ENCODE results near the gene DPP7.

The DPP7 gene

DNA sequence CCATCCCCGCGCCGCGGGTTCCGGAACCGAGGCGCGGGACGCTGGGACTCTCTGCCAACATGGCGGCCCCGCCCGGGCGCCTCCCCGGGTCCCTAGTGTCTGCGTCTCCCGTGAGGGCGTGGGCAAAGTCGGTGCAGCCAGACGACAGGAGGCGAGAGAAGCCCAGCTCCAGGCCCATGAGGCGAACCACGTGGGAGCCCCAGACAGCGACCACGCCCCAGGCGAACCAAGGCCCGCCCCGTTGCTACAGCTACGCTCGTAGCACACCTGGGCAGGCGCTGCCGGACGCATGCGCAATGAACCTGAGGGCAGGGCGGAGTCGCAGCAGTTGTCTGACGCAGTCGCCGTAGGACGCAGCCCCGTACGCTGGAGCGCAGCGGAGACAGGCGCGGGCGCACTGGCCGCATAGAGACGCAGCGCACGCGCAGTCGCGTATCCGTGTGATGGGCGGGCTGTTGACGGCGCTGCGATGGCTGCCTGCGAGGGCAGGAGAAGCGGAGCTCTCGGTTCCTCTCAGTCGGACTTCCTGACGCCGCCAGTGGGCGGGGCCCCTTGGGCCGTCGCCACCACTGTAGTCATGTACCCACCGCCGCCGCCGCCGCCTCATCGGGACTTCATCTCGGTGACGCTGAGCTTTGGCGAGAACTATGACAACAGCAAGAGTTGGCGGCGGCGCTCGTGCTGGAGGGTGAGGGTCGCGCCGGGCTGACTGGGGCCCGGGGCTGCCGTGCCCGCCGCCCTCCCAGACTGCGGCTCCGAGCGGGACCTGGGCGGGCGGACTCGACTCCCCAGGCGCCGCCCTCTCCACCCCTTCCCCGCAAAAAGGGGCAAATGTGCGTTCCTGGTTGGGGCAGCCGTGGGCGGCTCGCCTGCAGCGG, 27.8 kb downstream of the DPP7 start, which contains the start of gene MAN1B1:
Gene MAN1B1, plus strand, starts transcription at position 455 of the 878 bp plus-strand sequence. Its CDS starts 15 bp downstream, at position 470.
- peaks cover 26% of the 10 kb centered on the region for H3K36me3 ChIP-seq (ENCODE audit: control insufficient read depth, insufficient read depth, low read length)
- H3K9me3 ChIP-seq (ENCODE audit: control insufficient read depth, insufficient read depth, low read length): no peaks in the 10 kb centered on the region
- peak within 1 kb of the TSS; percentile 75 for H3K4me3 ChIP-seq (ENCODE audit: low read depth, low read length)
- peak within 1 kb of the TSS; percentile 76 for H3K9ac ChIP-seq (ENCODE audit: low read depth, low read length)
- peaks cover 4% of the 10 kb centered on the region for H3K27me3 ChIP-seq (ENCODE audit: control insufficient read depth, insufficient read depth, low read length)
- H3K4me1 ChIP-seq (ENCODE audit: control insufficient read depth, insufficient read depth, low read length): peaks cover 2% of the 10 kb centered on the region

- Histone ChIP-seq H3K9me3 (ENCODE audit: control insufficient read depth, insufficient read depth, low read length) (no peaks in the 10 kb centered on the region), H3K9ac (ENCODE audit: low read depth, low read length) (peak overlapping the region; percentile 16), H3K36me3 (ENCODE audit: control insufficient read depth, insufficient read depth, low read length) (peaks cover 22% of the 10 kb centered on the region), H3K4me1 (ENCODE audit: control insufficient read depth, insufficient read depth, low read length) (peaks cover 2% of the 10 kb centered on the region), H3K4me3 (ENCODE audit: low read depth, low read length) (peak overlapping the region; percentile 75), H3K27me3 (ENCODE audit: control insufficient read depth, insufficient read depth, low read length) (peaks cover 4% of the 10 kb centered on the region)
Measured at GRCh38 chr9:137085920-137086530, 28.5 kb downstream of the DPP7 start.

DNA sequence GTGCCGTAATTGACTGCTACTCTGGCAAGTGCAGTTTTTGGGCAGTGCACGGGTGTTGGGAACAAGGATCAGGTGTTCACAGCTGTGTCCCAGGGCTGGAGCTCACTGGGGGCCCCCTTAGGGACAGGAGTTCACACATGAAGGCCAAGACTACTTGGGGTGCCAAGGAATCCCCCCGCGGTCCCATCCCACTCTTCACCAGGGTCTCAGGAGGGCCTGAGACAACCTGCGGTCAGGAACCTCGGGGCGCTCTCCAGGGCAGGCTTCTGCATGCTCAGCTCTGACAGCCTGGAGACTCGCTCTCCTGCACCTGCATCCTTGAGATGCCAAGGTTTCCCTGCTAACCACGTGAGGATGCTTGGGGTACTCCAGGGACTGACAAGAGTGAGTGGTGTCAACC, 30.0 kb downstream of the DPP7 start:
- H3K4me3 ChIP-seq (ENCODE audit: low read depth, low read length): no peak overlapping the region
- H3K9me3 ChIP-seq (ENCODE audit: control insufficient read depth, insufficient read depth, low read length): no peaks in the 10 kb centered on the region
- peaks cover 8% of the 10 kb centered on the region for H3K27me3 ChIP-seq (ENCODE audit: control insufficient read depth, insufficient read depth, low read length)
- H3K4me1 ChIP-seq (ENCODE audit: control insufficient read depth, insufficient read depth, low read length): peaks cover 2% of the 10 kb centered on the region
- peaks cover 25% of the 10 kb centered on the region for H3K36me3 ChIP-seq (ENCODE audit: control insufficient read depth, insufficient read depth, low read length)
- no peak overlapping the region for H3K9ac ChIP-seq (ENCODE audit: low read depth, low read length)

GRCh38 chr9:137083394-137084004, 31.0 kb downstream of the DPP7 start:
- peaks cover 16% of the 10 kb centered on the region for H3K27me3 ChIP-seq (ENCODE audit: control insufficient read depth, insufficient read depth, low read length)
- H3K9ac ChIP-seq (ENCODE audit: low read depth, low read length): no peak overlapping the region
- H3K4me3 ChIP-seq (ENCODE audit: low read depth, low read length): no peak overlapping the region
- H3K4me1 ChIP-seq (ENCODE audit: control insufficient read depth, insufficient read depth, low read length): peaks cover 2% of the 10 kb centered on the region
- H3K36me3 ChIP-seq (ENCODE audit: control insufficient read depth, insufficient read depth, low read length): peaks cover 28% of the 10 kb centered on the region
- no peaks in the 10 kb centered on the region for H3K9me3 ChIP-seq (ENCODE audit: control insufficient read depth, insufficient read depth, low read length)

DNA sequence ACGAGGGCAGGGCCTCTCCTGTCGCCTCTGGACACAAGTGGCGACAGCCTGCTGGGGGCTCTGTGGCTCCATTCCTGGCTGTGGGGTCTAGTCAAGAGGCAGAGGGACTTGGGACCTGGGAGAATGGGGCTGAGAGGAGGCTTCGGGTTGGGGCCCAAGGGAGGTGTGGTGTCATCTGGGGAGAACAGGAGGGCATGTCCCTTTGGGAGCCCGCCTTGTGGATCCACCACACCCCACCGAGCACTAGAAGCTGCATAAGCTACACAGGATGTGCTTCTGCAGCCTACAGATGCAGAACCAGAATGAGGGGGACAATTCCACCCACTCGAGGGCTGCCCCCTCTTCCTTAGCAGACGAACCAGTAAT, 31.6 kb downstream of the DPP7 start:
- peaks cover 22% of the 10 kb centered on the region for H3K27me3 ChIP-seq (ENCODE audit: control insufficient read depth, insufficient read depth, low read length)
- H3K9me3 ChIP-seq (ENCODE audit: control insufficient read depth, insufficient read depth, low read length): no peaks in the 10 kb centered on the region
- peaks cover 2% of the 10 kb centered on the region for H3K4me1 ChIP-seq (ENCODE audit: control insufficient read depth, insufficient read depth, low read length)
- no peak overlapping the region for H3K9ac ChIP-seq (ENCODE audit: low read depth, low read length)
- H3K4me3 ChIP-seq (ENCODE audit: low read depth, low read length): no peak overlapping the region
- H3K36me3 ChIP-seq (ENCODE audit: control insufficient read depth, insufficient read depth, low read length): peaks cover 28% of the 10 kb centered on the region

DNA sequence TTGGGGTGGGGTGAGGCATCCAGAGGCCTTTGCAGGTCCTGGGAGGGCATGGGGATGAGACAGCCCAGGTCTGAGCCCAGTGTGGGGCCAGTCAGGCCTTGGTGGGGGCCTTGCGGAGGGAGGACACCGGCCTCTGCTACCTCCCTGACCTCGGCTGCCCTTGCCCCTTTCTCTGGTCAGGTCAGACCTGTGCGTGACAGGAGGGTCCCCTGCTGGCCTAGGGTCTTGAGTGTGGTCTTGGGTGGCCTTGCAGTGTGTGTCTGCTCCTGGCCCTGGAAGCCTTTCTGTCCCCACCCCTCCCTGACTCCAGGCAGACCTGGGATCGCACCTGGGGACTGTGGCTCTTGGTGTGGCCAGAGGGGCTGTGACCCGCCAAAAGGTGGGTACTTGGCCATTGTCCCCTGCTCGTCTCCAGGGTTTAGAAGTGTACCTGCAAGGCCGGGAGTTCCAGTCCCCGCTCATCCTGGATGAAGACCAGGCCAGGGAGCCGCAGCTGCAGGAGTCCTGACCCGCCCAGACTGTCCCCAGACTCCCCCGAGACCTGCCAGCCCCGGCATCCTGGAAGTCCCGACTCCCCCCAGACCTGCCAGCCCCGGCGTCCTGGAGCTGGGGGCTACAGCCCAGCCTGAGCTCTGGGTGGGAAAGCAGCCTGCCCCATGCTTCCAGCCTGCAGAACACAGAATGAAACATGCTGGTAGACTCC, 32.2 kb downstream of the DPP7 start:
- H3K9me3 ChIP-seq (ENCODE audit: control insufficient read depth, insufficient read depth, low read length): no peaks in the 10 kb centered on the region
- peaks cover 28% of the 10 kb centered on the region for H3K36me3 ChIP-seq (ENCODE audit: control insufficient read depth, insufficient read depth, low read length)
- H3K9ac ChIP-seq (ENCODE audit: low read depth, low read length): no peak overlapping the region
- no peak overlapping the region for H3K4me3 ChIP-seq (ENCODE audit: low read depth, low read length)
- H3K4me1 ChIP-seq (ENCODE audit: control insufficient read depth, insufficient read depth, low read length): no peaks in the 10 kb centered on the region
- H3K27me3 ChIP-seq (ENCODE audit: control insufficient read depth, insufficient read depth, low read length): peaks cover 23% of the 10 kb centered on the region

DNA sequence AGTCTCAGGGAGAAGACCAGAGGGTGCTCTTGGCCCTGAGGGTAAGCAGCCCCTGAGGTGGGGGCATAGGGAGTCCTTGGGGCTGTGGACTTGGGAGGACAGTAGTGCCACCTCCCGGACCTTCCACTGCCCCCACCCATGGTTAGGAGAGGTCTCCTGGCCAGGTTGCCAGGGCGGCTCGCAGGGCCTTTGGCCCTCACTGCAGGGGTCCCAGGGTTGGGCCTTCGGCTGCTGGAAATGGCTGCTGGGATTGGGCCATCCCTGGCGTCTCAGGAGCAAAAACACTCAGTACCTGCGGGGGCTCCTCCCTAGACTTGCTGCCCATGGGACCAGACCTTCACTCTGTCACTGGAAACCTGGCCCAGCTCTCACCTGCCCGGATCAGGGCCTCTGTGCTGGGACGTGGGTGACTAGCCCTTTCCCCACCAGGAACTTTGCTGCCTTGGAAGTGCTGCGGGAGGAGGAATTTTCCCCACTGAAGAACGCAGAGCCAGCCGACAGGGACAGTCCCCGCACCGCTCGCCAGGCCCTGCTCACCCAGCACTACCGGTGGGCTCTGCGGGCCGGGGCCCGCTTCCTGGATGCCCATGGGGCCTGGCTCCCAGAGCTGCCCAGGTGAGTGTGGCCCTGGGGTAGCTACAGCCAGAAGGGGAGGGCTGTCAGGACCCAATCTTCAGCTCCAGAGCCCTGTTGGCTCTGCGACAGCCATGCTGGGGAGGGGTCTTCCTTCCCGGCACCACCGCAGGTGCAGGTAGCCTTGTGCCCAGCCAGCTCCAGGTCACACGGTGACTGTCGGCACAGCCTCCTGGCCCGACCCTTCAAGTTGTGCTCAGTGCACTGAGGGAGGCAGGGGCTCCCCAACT, 34.0 kb downstream of the DPP7 start:
- Histone ChIP-seq H3K9ac (ENCODE audit: low read depth, low read length) (no peak overlapping the region), H3K4me3 (ENCODE audit: low read depth, low read length) (no peak overlapping the region), H3K36me3 (ENCODE audit: control insufficient read depth, insufficient read depth, low read length) (peaks cover 28% of the 10 kb centered on the region), H3K4me1 (ENCODE audit: control insufficient read depth, insufficient read depth, low read length) (no peaks in the 10 kb centered on the region), H3K9me3 (ENCODE audit: control insufficient read depth, insufficient read depth, low read length) (no peaks in the 10 kb centered on the region), H3K27me3 (ENCODE audit: control insufficient read depth, insufficient read depth, low read length) (peaks cover 19% of the 10 kb centered on the region)

DNA sequence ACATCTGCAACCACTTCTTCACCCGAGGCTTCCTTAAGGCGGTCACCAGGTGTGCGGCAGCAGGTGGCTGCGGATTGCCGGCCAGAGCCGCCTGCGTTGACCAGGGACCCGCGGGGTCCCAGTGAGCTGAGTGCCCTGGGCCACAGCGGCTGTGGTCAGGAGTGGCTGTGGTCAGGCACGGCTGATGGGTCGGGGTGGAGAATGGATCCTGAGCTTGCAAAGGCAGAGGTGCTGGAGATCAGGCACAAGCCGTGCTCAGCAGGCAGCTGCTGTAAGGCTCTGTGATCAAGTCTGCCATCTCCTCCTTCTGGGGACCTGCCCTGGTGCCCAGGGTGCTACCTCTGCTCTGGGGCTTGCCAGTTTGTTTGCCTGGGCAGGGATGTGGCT, 35.1 kb downstream of the DPP7 start:
- H3K9me3 ChIP-seq (ENCODE audit: control insufficient read depth, insufficient read depth, low read length): no peaks in the 10 kb centered on the region
- peaks cover 6% of the 10 kb centered on the region for H3K4me1 ChIP-seq (ENCODE audit: control insufficient read depth, insufficient read depth, low read length)
- H3K4me3 ChIP-seq (ENCODE audit: low read depth, low read length): no peak overlapping the region
- H3K36me3 ChIP-seq (ENCODE audit: control insufficient read depth, insufficient read depth, low read length): peaks cover 28% of the 10 kb centered on the region
- no peak overlapping the region for H3K9ac ChIP-seq (ENCODE audit: low read depth, low read length)
- H3K27me3 ChIP-seq (ENCODE audit: control insufficient read depth, insufficient read depth, low read length): peaks cover 19% of the 10 kb centered on the region

DNA sequence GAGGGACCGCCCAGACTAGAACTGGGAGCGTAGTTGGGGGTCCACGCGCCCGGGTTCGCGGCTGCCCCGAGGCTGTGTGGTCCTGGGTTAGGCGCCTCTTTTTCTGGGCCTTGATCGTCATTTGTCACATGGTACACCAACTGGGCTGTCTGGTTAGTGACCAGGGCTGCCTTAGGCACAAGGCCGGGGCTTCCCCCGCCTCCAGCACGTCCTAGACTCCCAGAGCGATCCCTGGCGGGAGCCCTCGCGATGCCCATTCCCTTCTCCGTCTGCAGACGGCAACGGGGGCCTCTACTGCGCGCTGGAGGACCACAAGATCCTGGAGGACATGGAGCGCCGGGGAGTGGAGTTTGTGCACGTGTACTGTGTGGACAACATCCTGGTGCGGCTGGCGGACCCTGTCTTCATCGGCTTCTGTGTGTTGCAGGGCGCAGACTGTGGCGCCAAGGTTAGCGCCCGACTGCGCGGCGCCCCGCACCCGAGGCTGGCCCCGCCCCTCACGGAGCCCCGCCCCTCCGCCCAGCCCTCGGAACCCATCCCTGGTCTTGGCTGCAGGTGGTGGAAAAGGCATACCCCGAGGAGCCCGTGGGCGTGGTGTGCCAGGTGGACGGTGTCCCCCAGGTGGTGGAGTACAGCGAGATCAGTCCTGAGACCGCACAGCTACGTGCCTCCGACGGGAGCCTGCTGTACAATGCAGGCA, 35.7 kb downstream of the DPP7 start:
- Histone ChIP-seq H3K27me3 (ENCODE audit: control insufficient read depth, insufficient read depth, low read length) (peaks cover 19% of the 10 kb centered on the region), H3K4me3 (ENCODE audit: low read depth, low read length) (peak overlapping the region; percentile 62), H3K9me3 (ENCODE audit: control insufficient read depth, insufficient read depth, low read length) (no peaks in the 10 kb centered on the region), H3K4me1 (ENCODE audit: control insufficient read depth, insufficient read depth, low read length) (peaks cover 6% of the 10 kb centered on the region), H3K36me3 (ENCODE audit: control insufficient read depth, insufficient read depth, low read length) (peaks cover 28% of the 10 kb centered on the region), H3K9ac (ENCODE audit: low read depth, low read length) (no peak overlapping the region)

- peaks cover 26% of the 10 kb centered on the region for H3K36me3 ChIP-seq (ENCODE audit: control insufficient read depth, insufficient read depth, low read length)
- H3K9ac ChIP-seq (ENCODE audit: low read depth, low read length): no peak overlapping the region
- H3K9me3 ChIP-seq (ENCODE audit: control insufficient read depth, insufficient read depth, low read length): no peaks in the 10 kb centered on the region
- peak overlapping the region; percentile 62 for H3K4me3 ChIP-seq (ENCODE audit: low read depth, low read length)
- H3K4me1 ChIP-seq (ENCODE audit: control insufficient read depth, insufficient read depth, low read length): peaks cover 6% of the 10 kb centered on the region
- H3K27me3 ChIP-seq (ENCODE audit: control insufficient read depth, insufficient read depth, low read length): peaks cover 19% of the 10 kb centered on the region
Measured at GRCh38 chr9:137077758-137078693, 36.5 kb downstream of the DPP7 start.

Data from iPS-15b (cell line).